ENCODE measurements around the gene TBCK. TPM values are rescaled to one million over a fixed set of nuclear protein-coding genes. Genes with fewer than 3 reads are reported as not detected.
"Not testable (repeated sequence)": the region's sequence is repeated elsewhere in the genome, so short reads cannot be mapped to it uniquely, and the experiment has no call there.

The TBCK gene
- total RNA-seq, 1 experiment from 2014 or later: 22.3 TPM

GRCh38 chr4:106114270-106114669, 201.7 kb downstream of the TBCK start:
- H2AFZ ChIP-seq (ENCODE audit: low read depth, low read length, poor library complexity, severe bottlenecking): no peak overlapping the region
- H3K4me1 ChIP-seq (ENCODE audit: control insufficient read depth in 1 of 2, insufficient read depth in 2 of 2, low read length in 2 of 2): peaks cover 3% of the 10 kb centered on the region in 2 experiments; a peak in 3 of 4 replicates
- H3K9ac ChIP-seq (ENCODE audit: low read length): no peak overlapping the region
- no TSS peak for BruUV-seq (replicated peaks)
- H3K27ac ChIP-seq (ENCODE audit: low read depth, low read length): no peak overlapping the region
- no peaks in the 10 kb centered on the region; the same call in 1 of the 2 replicates for H3K9me2 ChIP-seq (ENCODE audit: insufficient read depth)
- CTCF ChIA-PET: no interaction called here
- no peak overlapping the region for H3K4me3 ChIP-seq (replicated peaks in 1 of 2; ENCODE audit: low read depth in 1 of 2, low read length in 2 of 2)
- RAD21 ChIA-PET (ENCODE audit: low non-redundant PET in 1 of 2, low total read pairs in 2 of 2, uncharacterized antibody in 2 of 2, unreplicated experiment in 2 of 2): no interaction called here
- H3K36me3 ChIP-seq (ENCODE audit: control insufficient read depth in 1 of 2, insufficient read depth in 2 of 2, low read length in 2 of 2): no peaks in the 10 kb centered on the region; a peak in 1 of 4 replicates
- H3K27me3 ChIP-seq (ENCODE audit: insufficient read depth, low read length): no peaks in the 10 kb centered on the region
- H4K20me1 ChIP-seq (ENCODE audit: insufficient read depth): no peaks in the 10 kb centered on the region
- H3K79me2 ChIP-seq (ENCODE audit: insufficient read depth, low read length): no peaks in the 10 kb centered on the region
- H3K4me2 ChIP-seq (ENCODE audit: low read length): no peak overlapping the region
- no peaks in the 10 kb centered on the region for H3K9me3 ChIP-seq (ENCODE audit: control insufficient read depth in 1 of 2, insufficient read depth in 1 of 2, low read depth in 1 of 2, low read length in 2 of 2)
- POLR2A ChIA-PET: no interaction called here
- ATAC-seq (no peak), DNase-seq (ENCODE audit: low read depth, low spot score) (no peak)
- intact Hi-C loops (cut with micrococcal nuclease): no loop called here
- TF ChIP-seq YY1 (IDR thresholded peaks at IDR 0.05; ENCODE audit: extremely low read depth, insufficient replicate concordance, low read depth, low read length) (no peak), JUND (IDR thresholded peaks at IDR 0.05) (no peak), SRF (IDR thresholded peaks at IDR 0.05; ENCODE audit: low read depth) (no peak), SIN3A (IDR thresholded peaks at IDR 0.05; ENCODE audit: low read depth) (no peak), ELF1 (IDR thresholded peaks at IDR 0.05; ENCODE audit: borderline replicate concordance, low read depth) (no peak), CEBPB (IDR thresholded peaks at IDR 0.05; ENCODE audit: low read depth) (no peak), SP1 (IDR thresholded peaks at IDR 0.05; ENCODE audit: low read depth) (no peak), ZFX (IDR thresholded peaks at IDR 0.05) (no peak), CTCF (IDR thresholded peaks at IDR 0.05 in 2 of 3, conservative IDR thresholded peaks at IDR 0.05 in 1 of 3; ENCODE audit: borderline replicate concordance in 1 of 3, insufficient read depth in 1 of 3, low read depth in 2 of 3, low read length in 2 of 3) (no peak), FOSL1 (IDR thresholded peaks at IDR 0.05; ENCODE audit: low read depth) (no peak), EZH2phosphoT487 (IDR thresholded peaks at IDR 0.05; ENCODE audit: borderline replicate concordance) (no peak), POLR2A (IDR thresholded peaks at IDR 0.05; ENCODE audit: borderline replicate concordance, extremely low read depth, insufficient read depth, insufficient read length) (no peak), RAD21 (IDR thresholded peaks at IDR 0.05; ENCODE audit: low read depth) (no peak)
- TF ChIP-seq, protein P1, sequence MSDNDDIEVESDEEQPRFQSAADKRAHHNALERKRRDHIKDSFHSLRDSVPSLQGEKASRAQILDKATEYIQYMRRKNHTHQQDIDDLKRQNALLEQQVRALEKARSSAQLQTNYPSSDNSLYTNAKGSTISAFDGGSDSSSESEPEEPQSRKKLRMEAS (IDR thresholded peaks at IDR 0.05): no peak
- TF ChIP-seq, protein P2, sequence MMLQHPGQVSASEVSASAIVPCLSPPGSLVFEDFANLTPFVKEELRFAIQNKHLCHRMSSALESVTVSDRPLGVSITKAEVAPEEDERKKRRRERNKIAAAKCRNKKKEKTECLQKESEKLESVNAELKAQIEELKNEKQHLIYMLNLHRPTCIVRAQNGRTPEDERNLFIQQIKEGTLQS (IDR thresholded peaks at IDR 0.05): no peak

DNA sequence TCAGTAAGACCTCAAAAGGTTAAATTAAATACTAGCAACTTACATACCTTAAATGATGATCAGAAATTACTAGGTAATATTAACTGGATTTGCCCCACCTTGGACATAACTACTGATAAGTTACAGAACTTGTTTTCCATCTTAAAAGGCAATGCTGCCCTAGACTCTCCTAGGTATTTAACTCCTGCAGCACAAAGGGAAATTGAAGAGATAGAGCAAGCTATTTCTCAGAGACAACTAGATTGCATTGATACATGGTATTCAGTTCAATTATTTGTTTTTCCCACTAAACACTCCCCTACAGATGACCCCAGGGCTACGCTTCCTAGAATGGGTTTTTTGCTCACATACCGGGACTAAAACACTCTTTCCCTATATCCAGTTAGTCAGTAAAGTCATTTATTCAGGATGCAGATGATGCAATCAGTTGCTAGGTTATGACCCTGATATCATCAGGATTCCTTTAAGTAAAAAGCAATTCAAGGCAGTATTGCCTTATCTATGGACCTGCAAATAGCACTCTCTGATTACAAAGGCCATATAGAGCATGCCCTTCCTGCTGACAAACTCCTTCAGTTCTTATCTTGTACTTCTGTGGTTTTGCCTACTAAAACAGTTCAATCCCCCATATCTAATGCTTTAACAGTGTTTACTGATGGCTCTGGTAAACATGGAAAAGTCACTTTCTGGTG, 204.1 kb downstream of the TBCK start:
- H2AFZ ChIP-seq (ENCODE audit: low read depth, low read length, poor library complexity, severe bottlenecking); H3K36me3 ChIP-seq (ENCODE audit: control insufficient read depth in 1 of 2, insufficient read depth in 2 of 2, low read length in 2 of 2); POLR2A ChIA-PET; H3K27ac ChIP-seq (ENCODE audit: low read depth, low read length); H3K4me3 ChIP-seq (replicated peaks in 1 of 2; ENCODE audit: low read depth in 1 of 2, low read length in 2 of 2); H3K4me2 ChIP-seq (ENCODE audit: low read length); H3K4me1 ChIP-seq (ENCODE audit: control insufficient read depth in 1 of 2, insufficient read depth in 2 of 2, low read length in 2 of 2); H3K79me2 ChIP-seq (ENCODE audit: insufficient read depth, low read length); intact Hi-C loops (cut with micrococcal nuclease); BruUV-seq (replicated peaks); DNase-seq (ENCODE audit: low read depth, low spot score); H3K27me3 ChIP-seq (ENCODE audit: insufficient read depth, low read length); RAD21 ChIA-PET (ENCODE audit: low non-redundant PET in 1 of 2, low total read pairs in 2 of 2, uncharacterized antibody in 2 of 2, unreplicated experiment in 2 of 2); H4K20me1 ChIP-seq (ENCODE audit: insufficient read depth); ATAC-seq; CTCF ChIA-PET; H3K9ac ChIP-seq (ENCODE audit: low read length); H3K9me2 ChIP-seq (ENCODE audit: insufficient read depth); H3K9me3 ChIP-seq (ENCODE audit: control insufficient read depth in 1 of 2, insufficient read depth in 1 of 2, low read depth in 1 of 2, low read length in 2 of 2): not testable (repeated sequence)
